ENCODE results near the gene LRRC26.

The LRRC26 gene

DNA sequence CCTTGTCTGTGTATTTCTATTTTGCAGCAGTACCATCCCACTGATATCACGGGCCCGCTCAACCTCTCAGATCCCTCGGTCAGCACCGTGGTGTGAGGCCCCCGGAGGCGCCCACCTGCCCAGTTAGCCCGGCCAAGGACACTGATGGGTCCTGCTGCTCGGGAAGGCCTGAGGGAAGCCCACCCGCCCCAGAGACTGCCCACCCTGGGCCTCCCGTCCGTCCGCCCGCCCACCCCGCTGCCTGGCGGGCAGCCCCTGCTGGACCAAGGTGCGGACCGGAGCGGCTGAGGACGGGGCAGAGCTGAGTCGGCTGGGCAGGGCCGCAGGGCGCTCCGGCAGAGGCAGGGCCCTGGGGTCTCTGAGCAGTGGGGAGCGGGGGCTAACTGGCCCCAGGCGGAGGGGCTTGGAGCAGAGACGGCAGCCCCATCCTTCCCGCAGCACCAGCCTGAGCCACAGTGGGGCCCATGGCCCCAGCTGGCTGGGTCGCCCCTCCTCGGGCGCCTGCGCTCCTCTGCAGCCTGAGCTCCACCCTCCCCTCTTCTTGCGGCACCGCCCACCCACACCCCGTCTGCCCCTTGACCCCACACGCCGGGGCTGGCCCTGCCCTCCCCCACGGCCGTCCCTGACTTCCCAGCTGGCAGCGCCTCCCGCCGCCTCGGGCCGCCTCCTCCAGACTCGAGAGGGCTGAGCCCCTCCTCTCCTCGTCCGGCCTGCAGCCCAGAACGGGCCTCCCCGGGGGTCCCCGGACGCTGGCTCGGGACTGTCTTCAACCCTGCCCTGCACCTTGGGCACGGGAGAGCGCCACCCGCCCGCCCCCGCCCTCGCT is 1.9 kb downstream of the LRRC26 start:
- no peak for DNase-seq (ENCODE audit: low read depth in 2 of 2)

DNA sequence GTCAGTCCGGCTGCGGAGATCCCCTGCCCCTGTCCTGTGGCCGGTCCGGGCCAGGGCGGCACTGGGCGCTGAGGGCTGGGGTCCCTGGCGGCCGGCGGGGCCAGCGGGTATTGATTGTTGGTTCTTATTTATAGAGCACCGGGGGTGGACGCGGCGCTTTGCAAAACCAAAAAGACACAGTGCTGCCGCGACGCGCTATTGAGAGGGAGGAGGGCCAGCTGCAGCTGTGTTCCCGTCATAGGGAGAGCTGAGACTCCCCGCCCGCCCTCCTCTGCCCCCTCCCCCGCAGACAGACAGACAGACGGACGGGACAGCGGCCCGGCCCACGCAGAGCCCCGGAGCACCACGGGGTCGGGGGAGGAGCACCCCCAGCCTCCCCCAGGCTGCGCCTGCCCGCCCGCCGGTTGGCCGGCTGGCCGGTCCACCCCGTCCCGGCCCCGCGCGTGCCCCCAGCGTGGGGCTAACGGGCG is 2.5 kb downstream of the LRRC26 start:
- DNase-seq (ENCODE audit: low read depth in 2 of 2), result no peak

DNA sequence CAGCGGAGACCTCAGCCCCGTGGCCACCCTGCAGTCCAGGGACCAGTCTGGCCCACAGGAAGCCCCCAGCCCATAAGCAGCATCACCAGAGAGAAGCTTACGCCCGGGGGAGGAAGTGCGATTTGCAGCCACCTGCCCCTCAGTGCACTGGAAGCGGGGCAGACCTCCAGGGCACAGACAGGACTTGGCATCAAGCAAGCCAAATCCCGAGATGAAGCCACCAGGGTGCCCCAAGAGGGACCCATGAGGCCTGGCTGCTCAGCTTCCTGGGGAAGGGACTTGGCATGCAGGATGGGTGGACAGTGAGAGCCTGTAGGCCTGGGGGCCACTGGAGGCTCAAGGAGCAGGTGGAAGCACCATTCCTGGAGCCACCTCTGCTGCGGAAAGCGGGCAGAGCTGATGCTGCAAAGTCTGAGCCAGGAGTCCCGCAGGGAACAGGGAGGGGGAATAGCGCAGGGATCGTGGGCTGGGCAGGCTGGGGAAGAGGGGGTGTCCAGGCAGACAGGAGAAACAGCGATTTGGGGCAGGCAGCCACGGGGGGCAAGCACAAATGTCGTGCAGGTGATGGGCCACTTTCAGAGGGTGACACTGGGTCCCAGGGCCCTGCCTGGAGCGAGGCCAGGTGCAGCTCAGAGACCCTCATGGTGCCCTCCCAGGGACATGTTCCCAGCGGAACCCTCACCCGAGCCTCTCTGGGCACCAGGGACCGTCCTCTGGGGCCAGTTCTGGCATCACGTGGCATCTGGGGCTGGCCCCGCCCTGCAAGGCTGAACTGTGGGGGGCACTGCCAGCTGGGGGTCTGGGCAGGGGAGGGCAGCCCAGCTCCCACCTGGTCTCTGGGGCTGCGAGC is 3.2 kb downstream of the LRRC26 start:
- DNase-seq (ENCODE audit: low read depth in 2 of 2), result no peak

DNA sequence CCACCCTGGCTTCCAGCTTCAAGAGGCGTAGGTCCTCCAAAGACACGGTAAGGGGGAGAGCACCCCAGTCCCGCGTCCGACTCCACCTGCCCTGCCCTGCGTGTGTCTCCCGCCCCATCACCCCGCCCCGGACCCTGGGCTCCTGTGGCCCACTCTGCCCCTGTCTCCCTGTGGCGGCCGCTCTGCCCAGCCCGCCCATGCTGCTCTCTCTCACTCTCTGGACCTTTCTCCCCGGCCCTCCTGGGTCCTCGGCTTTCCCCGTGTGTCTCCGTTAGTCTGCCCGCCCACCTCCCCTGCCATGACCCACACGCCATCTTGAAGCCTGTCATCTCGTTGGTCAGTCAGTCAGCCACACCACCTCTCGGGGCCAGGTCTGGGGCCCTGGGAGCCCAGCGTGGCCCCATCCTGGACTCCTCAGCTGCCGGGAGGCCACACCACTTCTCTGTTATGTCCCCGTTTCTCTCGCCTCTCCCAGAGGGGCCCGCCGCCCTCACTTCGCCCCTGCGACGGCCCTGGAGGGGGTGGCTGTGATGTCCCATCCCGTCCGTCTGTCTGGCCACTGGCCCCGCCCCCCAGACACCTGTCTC is 4.5 kb downstream of the LRRC26 start:
- no peak for DNase-seq (ENCODE audit: low read depth in 2 of 2)

DNA sequence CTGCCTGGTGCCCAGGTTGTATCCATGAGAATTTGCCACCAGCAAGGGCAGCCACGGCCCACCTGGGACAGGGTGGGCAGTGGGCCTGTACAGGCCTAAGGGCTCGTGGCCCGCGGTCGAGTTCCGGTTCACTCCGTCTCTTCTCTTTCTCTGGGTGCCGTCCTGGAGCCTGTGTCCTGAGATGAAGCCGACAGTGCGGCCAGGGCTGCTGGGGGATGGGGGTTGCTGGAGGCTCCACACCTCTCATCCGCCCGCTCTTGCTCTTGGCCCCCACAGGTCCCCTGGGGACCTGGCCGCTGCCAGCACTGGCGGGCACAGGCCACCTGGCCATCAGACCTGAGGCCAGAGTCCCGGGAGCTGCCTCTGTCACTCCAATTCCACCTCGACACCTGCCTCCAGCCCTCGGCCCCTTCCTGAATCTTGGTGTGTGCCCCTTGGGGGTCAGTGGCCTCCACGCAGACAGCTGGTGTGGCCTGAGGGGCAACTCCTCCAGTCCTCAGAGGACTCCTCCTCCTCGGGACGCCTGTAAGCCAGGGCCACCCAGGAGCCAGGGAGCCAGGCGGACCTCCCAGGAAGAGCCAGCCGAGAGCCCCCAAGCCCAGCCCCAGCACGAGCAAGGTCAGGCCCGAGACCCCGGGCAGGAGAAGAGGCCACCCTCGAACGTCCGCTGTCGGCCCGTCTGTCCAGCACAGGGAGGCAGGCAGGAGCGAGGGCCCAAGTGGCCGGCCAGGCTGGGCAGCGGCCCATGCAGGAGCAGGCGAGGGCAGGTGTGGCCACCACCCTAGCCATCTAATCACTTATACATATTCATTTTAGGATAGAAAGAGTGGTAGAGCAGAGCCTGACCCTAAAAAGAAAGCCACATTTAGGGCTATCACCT is 5.2 kb downstream of the LRRC26 start:
- DNase-seq (ENCODE audit: low read depth in 2 of 2), result no peak

DNA sequence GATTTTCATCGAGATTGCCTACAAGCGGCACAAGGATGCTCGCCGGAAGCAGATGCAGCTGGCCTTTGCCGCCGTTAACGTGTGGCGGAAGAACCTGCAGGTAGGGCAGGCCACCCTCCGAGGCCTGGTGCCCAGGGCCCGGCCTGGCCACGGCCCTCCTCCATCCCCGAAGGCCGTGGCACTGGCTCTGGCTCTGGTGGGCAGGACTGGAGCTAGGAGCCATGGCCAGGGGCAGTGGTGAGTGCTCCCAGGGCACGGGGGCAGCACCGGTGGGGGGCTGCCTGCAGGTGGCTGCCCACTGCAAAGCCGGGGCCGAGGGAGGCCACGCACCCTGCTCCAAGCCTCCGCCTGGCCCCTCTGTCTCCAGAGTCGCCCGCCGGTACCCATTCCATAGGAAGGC is 6.0 kb downstream of the LRRC26 start:
- DNase-seq (ENCODE audit: low read depth in 2 of 2), result no peak

DNA sequence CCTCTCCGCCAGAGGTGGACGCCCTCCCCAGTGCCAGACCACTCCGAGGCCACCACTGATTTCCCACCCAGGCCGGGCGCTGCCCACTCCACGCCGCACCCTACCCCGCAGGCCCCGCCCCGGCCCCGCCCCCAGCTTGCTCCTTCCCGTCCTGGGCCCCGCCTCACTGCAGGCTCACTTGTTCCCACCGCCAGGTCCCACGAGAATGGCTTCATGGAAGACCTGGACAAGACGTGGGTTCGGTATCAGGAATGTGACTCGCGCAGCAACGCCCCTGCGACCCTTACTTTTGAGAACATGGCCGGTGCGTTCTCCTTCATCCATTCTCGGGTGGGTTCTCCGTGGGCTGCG is 6.5 kb downstream of the LRRC26 start:
- DNase-seq (ENCODE audit: low read depth in 2 of 2), result no peak

DNA sequence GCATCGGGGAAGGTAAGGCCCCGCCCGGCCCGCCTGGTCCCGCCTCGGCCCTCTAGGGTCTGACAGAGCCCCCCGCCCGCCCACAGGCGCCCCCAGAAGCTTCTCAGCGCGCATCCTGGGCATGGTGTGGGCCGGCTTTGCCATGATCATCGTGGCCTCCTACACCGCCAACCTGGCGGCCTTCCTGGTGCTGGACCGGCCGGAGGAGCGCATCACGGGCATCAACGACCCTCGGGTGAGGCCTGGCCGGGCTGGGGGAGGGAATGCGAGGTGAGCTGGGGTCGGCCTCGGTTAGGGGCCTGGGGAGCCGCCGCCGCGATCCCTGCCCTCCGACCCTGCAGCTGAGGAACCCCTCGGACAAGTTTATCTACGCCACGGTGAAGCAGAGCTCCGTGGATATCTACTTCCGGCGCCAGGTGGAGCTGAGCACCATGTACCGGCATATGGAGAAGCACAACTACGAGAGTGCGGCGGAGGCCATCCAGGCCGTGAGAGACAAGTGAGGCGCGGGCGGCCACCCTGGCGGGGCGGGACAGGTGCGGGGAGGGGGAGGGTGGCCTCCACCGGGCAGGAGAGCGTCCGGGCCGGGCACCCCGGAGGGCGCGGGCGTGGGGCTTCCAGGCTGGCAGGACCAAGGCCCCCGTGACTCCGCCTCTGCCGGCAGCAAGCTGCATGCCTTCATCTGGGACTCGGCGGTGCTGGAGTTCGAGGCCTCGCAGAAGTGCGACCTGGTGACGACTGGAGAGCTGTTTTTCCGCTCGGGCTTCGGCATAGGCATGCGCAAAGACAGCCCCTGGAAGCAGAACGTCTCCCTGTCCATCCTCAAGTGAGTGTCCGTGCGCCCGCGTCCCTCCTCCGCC is 7.1 kb downstream of the LRRC26 start:
- DNase-seq (ENCODE audit: low read depth in 2 of 2), result no peak

DNA sequence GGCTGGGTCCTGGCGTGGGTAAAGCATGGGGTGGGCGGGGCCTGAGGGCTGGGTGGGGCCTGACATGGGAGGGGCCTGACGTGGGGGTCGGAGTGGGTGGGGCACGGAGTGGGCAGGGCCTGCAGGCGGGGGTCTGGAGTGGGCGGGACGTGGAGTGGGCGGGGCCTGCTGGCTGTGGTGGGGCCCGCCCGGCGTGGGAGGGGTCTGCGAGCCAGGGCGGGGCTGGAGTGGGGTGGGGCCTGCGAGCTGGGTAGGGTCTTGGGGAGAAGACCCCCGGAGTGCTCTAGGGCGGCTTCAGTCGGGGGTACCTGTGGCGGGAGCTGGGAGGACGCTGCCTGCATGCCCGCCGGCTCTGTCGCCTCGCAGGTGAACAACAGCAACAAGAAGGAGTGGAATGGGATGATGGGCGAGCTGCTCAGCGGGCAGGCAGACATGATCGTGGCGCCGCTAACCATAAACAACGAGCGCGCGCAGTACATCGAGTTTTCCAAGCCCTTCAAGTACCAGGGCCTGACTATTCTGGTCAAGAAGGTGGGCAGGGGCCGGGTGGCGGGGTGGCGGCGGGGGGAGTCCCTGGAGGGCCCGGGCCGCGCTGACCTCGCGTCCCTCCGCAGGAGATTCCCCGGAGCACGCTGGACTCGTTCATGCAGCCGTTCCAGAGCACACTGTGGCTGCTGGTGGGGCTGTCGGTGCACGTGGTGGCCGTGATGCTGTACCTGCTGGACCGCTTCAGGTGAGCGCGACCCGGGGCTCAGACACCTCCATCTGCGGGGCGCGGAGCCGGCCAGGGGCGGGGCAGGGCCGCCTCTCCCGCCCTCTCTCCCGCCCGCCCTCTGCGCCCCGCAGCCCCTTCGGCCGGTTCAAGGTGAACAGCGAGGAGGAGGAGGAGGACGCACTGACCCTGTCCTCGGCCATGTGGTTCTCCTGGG is 8.0 kb downstream of the LRRC26 start:
- no peak for DNase-seq (ENCODE audit: low read depth in 2 of 2)

DNA sequence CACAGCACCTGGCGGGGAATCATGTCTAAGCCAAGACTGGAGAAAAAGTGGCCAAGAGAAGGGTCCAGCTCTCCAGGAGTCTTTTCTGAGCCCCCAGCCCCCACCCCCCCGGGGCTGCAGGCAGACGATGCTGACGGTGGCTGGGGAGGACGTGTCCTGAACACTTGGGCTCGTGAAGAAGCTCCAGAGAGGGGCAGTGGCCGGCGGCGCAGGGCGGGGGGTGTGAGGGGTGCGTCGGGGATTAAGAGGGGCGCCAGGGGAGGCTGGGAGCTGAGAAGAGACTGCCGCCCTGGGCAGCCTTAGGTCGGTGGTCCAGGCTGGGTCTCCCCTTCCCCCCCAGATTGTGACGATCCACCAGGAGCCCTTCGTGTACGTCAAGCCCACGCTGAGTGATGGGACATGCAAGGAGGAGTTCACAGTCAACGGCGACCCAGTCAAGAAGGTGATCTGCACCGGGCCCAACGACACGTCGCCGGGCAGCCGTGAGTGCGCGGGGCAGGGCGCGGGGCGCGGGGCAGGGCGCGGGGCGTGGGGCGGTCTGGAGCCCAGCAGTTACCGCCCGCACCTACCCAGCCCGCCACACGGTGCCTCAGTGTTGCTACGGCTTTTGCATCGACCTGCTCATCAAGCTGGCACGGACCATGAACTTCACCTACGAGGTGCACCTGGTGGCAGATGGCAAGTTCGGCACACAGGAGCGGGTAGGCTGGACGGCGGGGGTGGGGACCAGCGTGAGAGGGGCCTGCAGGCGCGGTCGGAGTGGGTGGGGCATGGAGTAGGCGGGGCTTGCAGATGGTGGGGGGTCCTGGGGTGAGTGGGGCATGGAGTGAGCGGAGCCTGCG is 8.9 kb downstream of the LRRC26 start:
- no peak for DNase-seq (ENCODE audit: low read depth in 2 of 2)

DNA sequence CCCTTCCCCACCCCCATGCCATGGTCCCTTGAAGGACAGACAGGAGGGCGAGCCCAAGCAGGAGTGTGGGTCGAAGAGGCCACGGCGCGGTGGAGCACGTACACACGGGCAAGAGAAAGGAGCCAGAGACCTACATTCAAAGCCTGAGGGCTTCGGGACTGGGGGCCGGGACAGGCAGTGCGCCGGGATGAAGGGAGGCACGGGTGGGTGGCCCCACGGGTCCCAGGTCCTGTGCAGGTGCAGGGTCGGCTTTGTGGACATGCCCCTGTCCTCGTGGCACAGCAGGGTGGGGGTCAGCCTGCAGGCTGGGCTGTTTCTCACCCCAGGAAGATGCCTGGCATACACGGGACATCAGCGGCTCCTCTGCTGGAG is 9.8 kb downstream of the LRRC26 start:
- DNase-seq (ENCODE audit: low read depth in 2 of 2), result no peak

DNA sequence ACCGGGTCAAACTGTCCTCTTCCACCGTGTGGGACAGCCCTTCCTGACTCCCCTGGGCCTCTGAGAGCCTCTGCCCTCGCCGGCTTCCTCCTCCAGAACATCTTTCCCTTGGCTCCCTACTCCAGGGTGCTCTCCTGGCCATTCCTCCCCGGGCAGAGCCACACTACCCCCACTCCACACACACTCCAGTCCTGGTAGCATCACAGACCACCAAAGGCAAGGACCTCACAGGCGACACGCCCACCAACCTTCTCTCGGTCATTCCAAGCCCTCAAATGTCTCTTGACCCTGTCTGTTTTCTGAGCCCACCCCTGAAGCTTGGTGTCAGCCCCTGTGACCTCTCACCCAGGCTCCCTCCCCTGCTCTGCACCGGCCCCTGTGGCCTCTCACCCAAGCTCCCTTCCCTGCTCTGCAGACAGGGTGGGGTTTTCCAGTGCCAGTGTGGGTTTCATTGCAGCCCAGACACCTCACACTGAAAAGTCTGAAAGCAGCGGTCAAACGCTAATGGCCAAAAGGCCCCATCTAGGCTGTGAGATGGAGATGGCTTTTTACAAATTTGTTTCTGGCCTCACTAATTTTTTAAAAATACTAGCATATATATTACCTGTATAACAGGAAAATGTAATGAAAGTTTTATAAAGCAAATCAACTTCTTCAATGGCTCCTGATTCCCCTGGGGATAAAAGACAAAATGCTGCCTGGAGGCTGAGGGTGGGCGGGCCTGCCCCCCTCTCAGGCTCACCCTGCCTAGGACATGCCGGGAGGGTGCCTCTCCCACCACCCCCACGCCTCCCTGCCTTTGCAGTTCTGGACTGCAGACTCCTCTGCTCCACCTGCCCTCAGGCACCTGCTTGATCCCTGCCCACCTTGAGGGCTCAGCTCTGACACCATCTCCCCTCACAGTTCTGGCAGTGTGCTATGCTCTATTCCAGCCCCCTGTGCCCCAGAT is 10.5 kb downstream of the LRRC26 start:
- DNase-seq (ENCODE audit: low read depth in 2 of 2), result no peak

DNA sequence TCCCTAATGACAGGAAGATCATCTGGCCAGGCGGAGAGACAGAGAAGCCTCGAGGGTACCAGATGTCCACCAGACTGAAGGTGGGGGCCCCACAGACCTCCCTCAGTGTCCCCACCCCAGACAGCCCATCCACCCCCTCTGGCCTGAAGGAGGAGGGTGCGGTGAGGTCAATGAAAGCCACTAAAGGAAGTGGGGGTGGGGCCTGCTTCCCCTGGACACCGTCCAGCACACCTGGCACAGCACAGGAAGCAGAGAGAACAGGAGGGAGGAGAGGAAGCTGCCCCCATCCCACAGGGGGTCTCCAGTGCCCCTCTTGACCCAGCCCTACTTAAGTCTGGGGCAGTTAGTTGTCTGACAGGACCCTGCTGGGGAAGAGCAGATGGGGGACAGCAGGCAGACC is 11.2 kb downstream of the LRRC26 start:
- DNase-seq (ENCODE audit: low read depth in 2 of 2), result no peak

DNA sequence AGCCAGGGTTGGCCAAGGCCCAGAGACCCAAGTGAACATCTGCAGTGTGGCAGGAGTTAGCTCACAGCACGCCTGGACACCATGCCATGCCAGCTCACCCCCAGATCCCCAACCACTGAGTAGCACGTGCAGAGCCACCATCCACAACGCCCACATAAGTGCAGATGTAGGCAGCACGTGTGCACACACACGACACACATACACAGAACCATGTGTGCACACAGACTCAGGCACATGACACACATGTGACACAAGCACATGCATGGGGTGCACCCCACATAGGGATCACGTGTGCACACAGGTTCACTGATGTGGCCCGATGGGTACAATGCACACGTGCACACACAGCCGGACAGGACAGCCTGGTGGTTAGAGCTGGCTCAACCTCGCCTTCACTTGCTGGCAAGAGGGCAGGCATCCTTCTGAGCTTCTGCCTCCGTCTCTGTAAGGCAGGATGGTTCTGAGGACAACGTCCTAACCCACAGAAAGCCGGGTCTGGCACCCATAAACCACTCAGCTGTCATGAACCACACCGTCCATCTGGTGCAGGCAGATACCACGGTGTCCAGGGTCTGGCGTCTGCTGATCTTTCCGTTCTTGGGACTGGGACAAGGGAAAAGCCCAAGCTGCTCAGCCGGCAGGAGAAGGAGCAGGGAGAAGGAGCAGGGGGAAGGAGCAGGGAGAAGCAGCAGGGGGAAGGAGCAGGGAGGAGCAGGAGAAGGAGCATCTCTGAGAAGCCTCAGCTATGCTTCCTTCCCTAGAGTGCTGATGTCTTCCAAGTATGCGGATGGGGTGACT is 12.0 kb downstream of the LRRC26 start:
- DNase-seq (ENCODE audit: low read depth in 2 of 2), result no peak

DNA sequence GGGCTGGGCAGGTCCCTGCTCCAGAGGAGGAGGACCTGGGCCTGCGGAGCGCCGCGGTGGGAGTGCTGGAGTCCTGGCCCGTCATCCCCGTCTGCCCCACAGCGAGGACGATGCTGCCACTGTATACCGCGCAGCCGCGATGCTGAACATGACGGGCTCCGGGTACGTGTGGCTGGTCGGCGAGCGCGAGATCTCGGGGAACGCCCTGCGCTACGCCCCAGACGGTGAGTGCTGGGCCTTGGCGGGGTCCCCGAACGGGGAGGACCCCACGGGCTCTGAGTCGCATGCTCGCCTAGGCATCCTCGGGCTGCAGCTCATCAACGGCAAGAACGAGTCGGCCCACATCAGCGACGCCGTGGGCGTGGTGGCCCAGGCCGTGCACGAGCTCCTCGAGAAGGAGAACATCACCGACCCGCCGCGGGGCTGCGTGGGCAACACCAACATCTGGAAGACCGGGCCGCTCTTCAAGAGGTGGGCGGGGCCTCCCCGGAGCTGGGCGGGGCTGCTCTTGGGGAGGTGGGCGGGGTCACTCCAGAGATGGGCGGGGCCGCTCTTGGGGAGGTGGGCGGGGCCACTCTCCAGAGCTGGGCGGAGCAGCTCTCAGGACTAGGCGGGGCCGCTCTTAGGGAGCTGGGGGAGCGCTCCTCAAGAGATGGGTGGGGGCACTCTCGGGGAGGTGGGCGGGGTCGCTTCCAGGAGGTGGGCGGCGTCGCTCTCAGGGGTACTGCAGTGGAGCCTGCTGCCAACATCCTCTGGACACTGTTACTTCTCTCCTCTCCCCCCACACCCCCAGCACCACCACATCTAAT is 13.1 kb downstream of the LRRC26 start:
- DNase-seq (ENCODE audit: low read depth in 2 of 2), result peak; percentile 24 to 45

DNA sequence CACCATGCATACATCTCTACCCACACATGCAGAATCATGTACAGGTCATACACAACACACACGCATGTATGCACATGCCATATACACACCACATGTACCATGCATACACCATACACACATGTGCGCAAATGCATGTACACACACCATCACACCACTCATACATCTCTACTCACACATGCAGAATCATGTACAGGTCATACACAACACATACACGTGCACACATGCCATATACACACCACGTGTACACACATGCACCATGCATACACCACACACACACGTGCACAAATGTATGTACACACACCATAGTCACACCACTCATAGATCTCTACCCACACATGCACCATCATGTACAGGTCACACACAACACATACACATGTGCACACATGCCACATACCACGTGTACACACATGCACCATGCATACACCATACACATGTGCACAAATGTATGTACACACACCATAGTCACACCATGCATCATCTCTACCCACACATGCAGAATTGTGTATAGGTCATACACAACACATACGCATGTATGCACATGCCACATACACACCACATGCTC is 16.9 kb downstream of the LRRC26 start:
- DNase-seq (ENCODE audit: low read depth in 2 of 2), result no peak

All from stimulated activated CD4-positive, alpha-beta T cell treated with anti-CD3 and anti-CD28 coated beads, Interleukin-1b, Interleukin-23, amount 100 ng/mL, for 1 hour (primary cell).